ENCODE results near the gene IQGAP2.
"Not testable (repeated sequence)": the region's sequence is repeated elsewhere in the genome, so short reads cannot be mapped to it uniquely, and the experiment has no call there.

The IQGAP2 gene

GRCh38 chr5:76546497-76547102, 143.5 kb downstream of the IQGAP2 start:
- DNase-seq: no peak

- peak; percentile 40 for DNase-seq
Measured at GRCh38 chr5:76547242-76547890, 144.3 kb downstream of the IQGAP2 start.

- DNase-seq: no peak
Measured at GRCh38 chr5:76547891-76548524, 144.9 kb downstream of the IQGAP2 start.

GRCh38 chr5:76548525-76549229, 145.6 kb downstream of the IQGAP2 start:
- no peak for DNase-seq

- not testable (repeated sequence) for DNase-seq
Measured at GRCh38 chr5:76550881-76551280, 147.8 kb downstream of the IQGAP2 start.

- DNase-seq: no peak
Measured at GRCh38 chr5:76552546-76552945, 149.5 kb downstream of the IQGAP2 start.

- no peak for DNase-seq
Measured at GRCh38 chr5:76553251-76553650, 150.2 kb downstream of the IQGAP2 start.

- DNase-seq: no peak
Measured at GRCh38 chr5:76555114-76555513, 152.0 kb downstream of the IQGAP2 start.

- no peak for DNase-seq
Measured at GRCh38 chr5:76555717-76556116, 152.6 kb downstream of the IQGAP2 start.

- no peak for DNase-seq
Measured at GRCh38 chr5:76556511-76557221, 153.6 kb downstream of the IQGAP2 start.

- DNase-seq: no peak
Measured at GRCh38 chr5:76560952-76561891, 158.1 kb downstream of the IQGAP2 start.

- no peak for DNase-seq
Measured at GRCh38 chr5:76561959-76562358, 158.9 kb downstream of the IQGAP2 start.

- no peak for DNase-seq
Measured at GRCh38 chr5:76565009-76565408, 161.9 kb downstream of the IQGAP2 start.

GRCh38 chr5:76570153-76570552, 167.1 kb downstream of the IQGAP2 start:
- no peak for DNase-seq

GRCh38 chr5:76571559-76571958, 168.5 kb downstream of the IQGAP2 start:
- DNase-seq: no peak

GRCh38 chr5:76576450-76576849, 173.4 kb downstream of the IQGAP2 start:
- DNase-seq: no peak

GRCh38 chr5:76576996-76577395, 173.9 kb downstream of the IQGAP2 start:
- DNase-seq: no peak

- DNase-seq: no peak
Measured at GRCh38 chr5:76579166-76579937, 176.3 kb downstream of the IQGAP2 start.

- no peak for DNase-seq
Measured at GRCh38 chr5:76580981-76581380, 177.9 kb downstream of the IQGAP2 start.

- no peak for DNase-seq
Measured at GRCh38 chr5:76582230-76583162, 179.4 kb downstream of the IQGAP2 start.

Measured in activated gamma-delta T cell treated with Interleukin-2 at 50 U/mL for 16 hours (primary cell).